Left colon (tissue), 2 donors: ENCODE data around the gene CD101. TPM values are rescaled to one million over a fixed set of nuclear protein-coding genes. Genes with fewer than 3 reads are reported as not detected.

Experiments used
- ATAC-seq: fragments of 200-7000 bp; cut with Tn5 transposase; one replicate; pipeline ENCODE4 v1.9.1; 2020; ENCODE audit warnings: mild to moderate bottlenecking, moderate library complexity
- DNase-seq, 2 donors: peaks; one replicate each; pipeline ENCODE4 v3.0.0-alpha.2; 2020
- intact Hi-C, 2 donors: fragments of 100-400 bp; cut with DNase I in 1 of 2; cut with micrococcal nuclease in 1 of 2; formaldehyde crosslinking; loops; one replicate each; pipeline versions ENCODE4 v1.11.2 to v1.14.0; 2022; cut with DNase I, micrococcal nuclease
- total RNA-seq, 2 donors: library from RNA; stranded (reverse); fragmentation: NEBNext Ultra II Directional; extraction: Animal tissue kit (Norgen Biotek cat#: 25700); gene quantifications; one replicate each; pipeline ENCODE4 v1.2.1, GENCODE V29; 2021
- donor health status: DM: no; HTN: no; CAD: no.
- donor health status: DM: yes; HTN: yes; CAD: no.

Gene CD101
- total RNA-seq, 2 donors from 2014 or later = 2.8 to 3.7 TPM

DNA sequence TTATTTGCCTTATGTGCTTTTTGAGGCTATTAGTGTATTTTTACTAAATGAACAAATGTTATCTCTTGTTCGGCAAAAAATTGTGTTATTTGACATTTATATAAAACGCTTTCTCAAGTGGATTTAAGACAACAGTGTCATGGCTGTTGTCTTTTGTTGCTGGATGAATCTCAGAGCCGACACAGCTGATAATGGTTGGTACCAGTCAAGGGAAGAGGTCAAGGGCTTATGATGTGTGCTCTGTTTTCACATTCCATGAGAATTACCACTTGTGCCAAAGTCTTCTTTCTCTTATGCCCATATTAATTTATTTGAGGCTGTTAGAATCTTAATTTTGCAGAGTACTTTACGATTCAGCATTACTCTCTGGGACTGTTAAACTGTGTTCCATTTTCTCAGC lies 17.9 kb upstream of the CD101 start:
- intact Hi-C loops = loop anchor here in 1 of 2 donors (10.0 kb wide), 1 partner anchor 69 kb away; no protein-coding TSS in a partner anchor
- no peak for DNase-seq
- ATAC-seq = peak; percentile 47

DNA sequence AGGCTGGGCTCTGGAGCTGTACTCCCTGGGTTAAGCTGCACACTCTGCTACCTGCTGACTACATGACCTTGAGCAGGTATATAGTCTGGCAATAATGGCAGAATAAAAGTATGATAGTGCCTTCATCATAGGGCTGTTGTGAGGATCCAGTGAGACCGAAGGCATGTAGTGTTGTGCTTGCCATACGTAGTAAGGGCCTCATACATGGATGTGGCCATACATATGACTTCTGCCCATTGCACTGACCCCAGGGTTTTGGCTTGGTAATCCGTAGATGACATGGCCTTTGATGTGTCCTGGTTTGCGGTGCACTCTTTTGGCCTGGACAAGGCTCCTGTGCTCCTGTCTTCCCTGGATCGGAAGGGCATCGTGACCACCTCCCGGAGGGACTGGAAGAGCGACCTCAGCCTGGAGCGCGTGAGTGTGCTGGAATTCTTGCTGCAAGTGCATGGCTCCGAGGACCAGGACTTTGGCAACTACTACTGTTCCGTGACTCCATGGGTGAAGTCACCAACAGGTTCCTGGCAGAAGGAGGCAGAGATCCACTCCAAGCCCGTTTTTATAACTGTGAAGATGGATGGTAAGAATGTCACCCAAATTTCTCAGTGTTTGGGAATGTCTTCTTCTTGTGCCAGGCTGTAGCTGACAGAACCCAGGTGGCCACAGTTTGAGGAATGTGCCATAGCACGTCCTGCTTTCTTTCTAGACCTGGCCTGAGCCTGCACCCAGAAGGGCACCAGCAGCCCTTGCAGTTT lies 17.0 kb upstream of the CD101 start:
- DNase-seq = peak in 1 of 2 donors; percentile 46
- ATAC-seq = peak; percentile 51
- intact Hi-C loops = loop anchor here in 1 of 2 donors (10.0 kb wide), 1 partner anchor 70 kb away; no protein-coding TSS in a partner anchor

DNA sequence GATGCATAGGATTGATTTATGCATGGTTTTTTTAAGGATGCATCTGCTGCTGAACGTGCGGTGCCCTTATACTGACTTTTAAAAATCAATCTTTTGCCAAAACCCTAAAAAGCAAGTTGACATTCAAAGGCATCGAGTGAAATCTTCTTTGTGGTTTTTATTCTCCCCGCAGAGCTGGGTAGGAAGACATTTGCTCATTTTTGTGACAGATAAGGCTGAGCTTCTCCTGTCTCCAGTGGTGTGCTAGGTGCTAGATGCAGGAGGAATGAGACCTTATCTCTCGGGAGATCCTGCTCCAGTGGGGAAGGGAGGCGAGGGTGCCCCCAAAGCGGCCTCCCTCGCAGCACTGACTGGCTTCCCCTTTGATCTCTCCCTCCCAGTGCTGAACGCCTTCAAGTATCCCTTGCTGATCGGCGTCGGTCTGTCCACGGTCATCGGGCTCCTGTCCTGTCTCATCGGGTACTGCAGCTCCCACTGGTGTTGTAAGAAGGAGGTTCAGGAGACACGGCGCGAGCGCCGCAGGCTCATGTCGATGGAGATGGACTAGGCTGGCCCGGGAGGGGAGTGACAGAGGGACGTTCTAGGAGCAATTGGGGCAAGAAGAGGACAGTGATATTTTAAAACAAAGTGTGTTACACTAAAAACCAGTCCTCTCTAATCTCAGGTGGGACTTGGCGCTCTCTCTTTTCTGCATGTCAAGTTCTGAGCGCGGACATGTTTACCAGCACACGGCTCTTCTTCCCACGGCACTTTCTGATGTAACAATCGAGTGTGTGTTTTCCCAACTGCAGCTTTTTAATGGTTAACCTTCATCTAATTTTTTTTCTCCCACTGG lies 14.9 kb upstream of the CD101 start:
- ATAC-seq (no peak), DNase-seq (no peak)
- intact Hi-C loops = loop anchor here in 1 of 2 donors (10.0 kb wide), 1 partner anchor 72 kb away; no protein-coding TSS in a partner anchor

DNA sequence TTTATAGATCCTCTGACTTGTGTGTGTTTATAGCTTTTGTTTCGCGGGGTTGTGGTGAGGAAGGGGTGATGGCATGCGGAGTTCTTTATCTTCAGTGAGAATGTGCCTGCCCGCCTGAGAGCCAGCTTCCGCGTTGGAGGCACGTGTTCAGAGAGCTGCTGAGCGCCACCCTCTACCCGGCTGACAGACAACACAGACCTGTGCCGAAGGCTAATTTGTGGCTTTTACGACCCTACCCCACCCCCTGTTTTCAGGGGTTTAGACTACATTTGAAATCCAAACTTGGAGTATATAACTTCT lies 14.4 kb upstream of the CD101 start:
- intact Hi-C loops = loop anchor here in 1 of 2 donors (10.0 kb wide), 1 partner anchor 72 kb away; no protein-coding TSS in a partner anchor
- DNase-seq (peak; percentile 18 to 67), ATAC-seq (no peak)

DNA sequence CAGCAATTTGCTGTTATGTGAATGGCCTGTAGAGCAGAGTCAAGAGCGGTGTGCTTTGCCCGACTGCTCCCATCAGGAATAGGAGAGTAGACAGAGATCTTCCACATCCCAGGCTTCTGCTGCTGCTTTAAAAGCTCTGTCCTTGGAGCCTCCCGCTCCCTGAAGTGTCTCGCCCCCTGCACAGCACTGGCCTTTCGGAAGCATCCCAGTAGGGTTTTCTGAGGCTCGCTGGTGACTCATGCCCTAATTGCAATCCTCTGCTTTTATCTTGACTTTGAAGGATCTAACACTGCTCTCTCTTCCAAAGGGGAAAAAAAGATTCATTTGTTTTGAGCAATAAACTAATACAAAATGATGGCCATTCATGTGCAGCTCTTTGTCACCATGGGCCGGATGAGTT lies 13.3 kb upstream of the CD101 start:
- ATAC-seq (no peak), DNase-seq (no peak)
- intact Hi-C loops = loop anchor here in 1 of 2 donors (10.0 kb wide), 1 partner anchor 73 kb away; no protein-coding TSS in a partner anchor

DNA sequence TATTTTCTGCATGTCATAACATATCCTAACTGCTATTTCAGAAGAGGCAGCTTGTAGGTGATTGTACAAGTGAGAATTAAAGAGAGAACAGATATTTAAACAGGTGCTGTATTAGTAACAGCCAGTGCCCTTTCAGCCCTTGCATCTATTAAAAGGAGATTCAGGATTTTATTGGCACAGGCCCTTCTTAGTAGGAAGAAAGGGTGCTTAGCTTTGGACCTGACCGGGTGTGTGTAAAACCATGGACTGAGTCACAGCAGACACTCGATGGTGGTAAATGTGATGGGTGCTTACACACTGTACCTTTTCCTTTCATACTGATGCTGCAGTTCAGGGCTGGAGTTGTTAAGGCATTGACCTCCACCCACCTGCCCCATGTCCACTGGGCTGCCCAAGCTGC lies 12.7 kb upstream of the CD101 start:
- ATAC-seq (peak; percentile 32), DNase-seq (no peak)
- intact Hi-C loops = loop anchor here in 1 of 2 donors (10.0 kb wide), 1 partner anchor 74 kb away; no protein-coding TSS in a partner anchor

DNA sequence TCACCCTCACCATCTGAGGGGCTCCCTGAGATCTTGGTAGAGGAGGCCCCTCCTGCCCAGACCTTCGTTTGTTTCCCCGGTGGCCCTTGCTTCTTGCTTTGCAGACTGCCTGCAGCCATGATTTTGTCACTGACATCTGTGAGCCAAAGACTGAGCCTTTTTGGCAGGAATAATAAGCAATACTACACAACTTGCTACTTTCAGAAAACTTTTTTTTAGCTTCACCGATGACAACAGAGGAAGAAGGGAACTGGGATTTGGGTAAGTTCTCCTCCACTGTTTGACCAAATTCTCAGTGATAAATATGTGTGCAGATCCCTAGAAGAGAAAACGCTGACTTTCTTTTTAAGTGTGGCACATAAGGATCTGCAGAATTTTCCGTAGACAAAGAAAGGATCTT lies 11.7 kb upstream of the CD101 start:
- intact Hi-C loops = loop anchor here in 1 of 2 donors (10.0 kb wide), 1 partner anchor 75 kb away; no protein-coding TSS in a partner anchor
- ATAC-seq = no peak

DNA sequence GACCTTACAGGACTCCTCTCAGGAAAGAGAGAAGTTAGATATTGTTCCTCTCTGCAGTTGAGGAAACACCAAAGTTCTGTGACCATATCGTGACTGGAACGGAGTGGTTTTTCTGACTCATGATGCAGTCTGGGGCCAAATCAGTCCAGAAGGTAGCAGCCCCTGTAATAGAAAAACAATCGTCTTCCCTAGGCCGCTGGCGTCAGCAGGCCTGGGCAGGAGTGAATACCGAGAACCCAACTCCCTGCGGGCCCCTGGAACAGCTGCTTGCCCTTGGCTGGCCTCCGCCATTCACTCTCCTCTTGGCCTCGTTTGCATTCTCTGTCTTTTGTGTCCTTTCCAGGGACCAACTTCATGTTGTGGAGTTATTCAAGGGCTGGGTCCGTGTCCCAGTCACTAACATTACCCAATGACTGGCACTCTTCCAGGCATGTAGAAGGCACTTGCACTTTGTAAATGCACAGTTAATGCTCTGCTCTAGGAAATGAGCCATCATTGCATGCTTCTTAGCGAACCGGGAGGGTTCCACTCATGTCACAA lies 10.9 kb upstream of the CD101 start:
- intact Hi-C loops = no loop called here
- DNase-seq (peak in 1 of 2 donors; percentile 24), ATAC-seq (peak; percentile 26)

More for the DNA sequence above, 11.7 kb upstream of the CD101 start:
- DNase-seq = no peak

DNA sequence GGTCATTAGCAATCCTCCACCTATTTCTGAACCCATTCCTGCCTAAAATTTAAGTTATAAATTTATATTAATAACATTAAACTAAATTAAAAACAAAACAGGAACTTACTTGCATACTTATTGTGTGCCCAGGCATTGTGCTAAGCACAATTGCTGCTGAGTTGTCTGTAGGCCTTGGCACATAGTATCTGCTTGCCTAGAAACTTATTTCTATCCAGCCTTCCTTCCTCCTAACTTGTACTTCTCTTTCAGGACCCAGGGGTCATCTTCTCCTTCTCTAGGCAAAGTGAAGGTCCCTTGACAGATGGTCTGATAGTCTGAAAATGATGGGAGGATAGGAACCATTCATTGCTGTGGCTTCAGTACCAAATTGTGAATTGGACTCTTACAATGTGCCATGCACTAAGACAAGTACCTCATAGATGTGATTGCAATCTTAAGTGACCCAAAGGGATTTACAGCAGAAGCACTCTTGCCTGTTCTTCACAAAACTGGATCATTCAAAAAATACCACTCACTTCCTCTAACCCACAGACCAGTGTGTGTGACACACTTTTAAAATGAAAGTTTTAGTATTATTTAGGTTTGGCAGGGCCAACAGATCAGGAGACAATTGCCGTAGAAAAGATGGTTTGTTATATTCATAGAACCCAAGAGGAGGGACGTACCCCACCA lies 10.3 kb upstream of the CD101 start:
- DNase-seq (no peak), ATAC-seq (no peak)
- intact Hi-C loops = no loop called here

DNA sequence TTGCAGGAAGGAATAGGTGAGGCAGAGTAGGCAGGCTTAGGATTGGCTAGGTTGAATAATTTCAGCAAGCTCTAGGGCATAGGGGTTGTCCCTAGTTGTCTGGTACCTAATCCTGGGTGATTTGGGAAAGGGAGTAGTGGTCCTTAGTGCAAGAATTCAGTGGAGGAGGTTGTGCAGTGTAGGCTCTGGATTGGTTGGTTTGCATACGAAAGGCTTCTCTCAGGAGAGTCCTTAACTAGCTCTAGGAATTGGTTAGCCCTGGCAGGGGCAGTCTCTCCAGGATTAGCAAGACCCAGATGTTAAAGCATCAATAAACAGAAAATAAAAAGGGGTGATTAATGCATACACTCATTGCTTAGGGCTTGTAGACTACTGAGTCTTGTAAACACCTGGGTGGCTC lies 9.6 kb upstream of the CD101 start:
- ATAC-seq (no peak), DNase-seq (no peak)
- intact Hi-C loops = no loop called here

DNA sequence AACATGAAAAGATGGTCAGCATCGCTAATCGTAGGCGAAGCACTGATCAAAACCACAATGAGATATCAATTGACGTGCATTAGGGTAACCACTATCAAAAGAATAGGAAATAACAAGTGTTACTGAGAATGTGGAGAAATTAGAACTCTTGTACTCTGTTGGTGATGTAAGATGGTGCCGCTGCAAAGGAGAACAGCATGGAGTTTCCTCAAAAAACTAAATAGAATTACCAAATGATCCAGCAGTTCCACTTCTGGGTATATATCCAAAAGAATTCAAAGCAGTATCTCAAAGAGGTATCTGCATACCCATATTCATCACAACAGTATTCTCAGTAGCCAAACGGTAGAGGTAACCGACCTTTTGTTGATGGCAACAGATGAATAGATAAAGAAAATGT lies 8.3 kb upstream of the CD101 start:
- ATAC-seq (no peak), DNase-seq (no peak)
- intact Hi-C loops = no loop called here

DNA sequence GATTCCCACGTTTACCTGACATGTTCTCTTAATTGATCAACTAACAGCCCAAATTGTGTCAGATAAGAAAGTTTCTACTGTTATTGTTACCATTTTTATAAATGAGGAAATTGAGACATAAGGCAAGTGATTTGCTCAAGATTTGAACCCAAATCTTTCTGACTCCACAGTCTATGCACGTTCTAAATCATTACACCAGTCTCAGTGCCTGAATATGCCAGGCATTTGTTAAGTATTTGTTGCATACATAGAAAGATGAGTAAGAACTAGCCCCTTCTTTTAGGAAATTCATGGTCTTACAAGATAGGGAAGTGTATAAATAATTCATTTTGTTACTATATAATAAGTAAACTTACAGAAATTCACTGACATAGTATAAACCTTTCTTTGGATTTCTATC lies 7.1 kb upstream of the CD101 start:
- ATAC-seq = no peak
- intact Hi-C loops = no loop called here
- DNase-seq = no peak

DNA sequence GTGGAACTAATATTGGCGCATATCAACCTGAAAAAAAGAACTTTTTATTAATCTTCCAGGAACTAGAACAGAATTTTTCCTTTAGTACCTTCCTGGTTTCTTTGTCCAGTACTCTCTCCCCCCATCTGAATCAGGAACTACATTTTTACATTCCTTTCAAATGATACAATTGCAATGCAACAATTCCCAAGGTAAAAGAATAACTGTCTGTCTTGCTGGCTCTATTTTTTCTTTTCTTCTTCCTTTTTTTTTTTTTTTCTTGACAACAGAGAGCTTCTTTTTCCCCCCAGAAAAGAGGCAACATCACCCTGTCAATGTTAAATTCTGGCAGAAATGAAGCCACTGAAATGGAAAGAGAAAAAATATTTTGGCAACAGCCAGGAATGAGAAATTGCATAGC lies 4.5 kb upstream of the CD101 start:
- intact Hi-C loops = no loop called here
- DNase-seq (no peak), ATAC-seq (no peak)

DNA sequence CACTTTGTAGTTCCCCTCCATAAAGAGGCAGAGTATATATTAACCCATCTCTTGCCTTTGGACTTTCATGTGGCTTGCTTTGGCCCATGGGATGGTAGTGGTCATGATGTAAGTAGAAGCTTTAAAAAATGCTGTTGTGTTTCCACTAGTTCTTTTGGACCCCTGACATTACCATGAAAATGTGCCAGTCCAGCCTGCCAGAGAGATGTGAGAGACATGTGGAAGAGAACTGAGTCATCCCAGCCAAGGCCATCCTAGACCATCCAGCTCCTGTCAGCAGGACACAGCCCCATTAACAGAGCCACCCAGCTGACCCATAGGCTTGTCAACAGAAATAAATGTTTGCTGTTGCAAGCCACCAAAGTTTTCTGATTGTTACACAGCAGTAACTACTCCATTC lies 3.9 kb upstream of the CD101 start:
- no peak for DNase-seq
- intact Hi-C loops = no loop called here
- ATAC-seq = no peak

DNA sequence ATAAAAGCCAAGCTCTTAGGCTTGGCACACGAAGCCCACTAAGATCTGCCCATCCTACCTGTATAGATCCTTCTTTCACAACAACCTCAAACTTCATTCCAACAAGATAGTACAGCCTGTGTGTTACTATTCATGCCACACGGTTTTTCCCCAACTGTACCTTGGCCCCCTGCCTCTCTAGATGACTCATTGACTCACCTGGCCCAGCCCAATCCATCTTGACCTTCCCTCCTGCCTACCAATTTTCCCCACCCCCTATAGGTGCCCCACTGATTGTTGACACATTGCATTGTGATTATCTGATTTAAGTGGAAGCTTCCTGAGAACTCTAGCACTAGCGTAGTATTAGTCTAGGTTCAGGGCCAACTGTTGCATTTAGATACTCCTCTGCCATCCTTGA lies 2.0 kb upstream of the CD101 start:
- no peak for DNase-seq
- peak; percentile 75 for ATAC-seq
- intact Hi-C loops = no loop called here

DNA sequence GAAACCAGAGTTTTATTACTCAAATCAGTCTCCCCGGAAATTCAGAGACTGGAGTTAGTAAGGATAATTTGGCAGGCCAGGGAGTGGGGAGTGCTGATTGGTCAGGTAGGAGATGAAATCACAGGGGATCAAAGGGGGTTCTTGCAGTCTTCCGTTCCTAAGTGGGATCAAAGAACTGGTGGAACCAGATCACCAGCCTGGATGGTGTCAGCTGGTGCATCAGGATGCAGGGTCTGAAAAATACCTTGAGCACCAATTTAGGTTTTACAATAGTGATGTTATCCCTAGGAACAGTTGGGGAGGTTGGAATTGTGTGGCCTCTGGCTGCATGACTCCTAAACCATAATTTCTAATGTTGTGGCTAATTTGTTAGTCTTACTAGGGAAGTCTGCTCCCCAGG lies 1.4 kb upstream of the CD101 start:
- no peak for ATAC-seq
- DNase-seq = no peak
- intact Hi-C loops = no loop called here

DNA sequence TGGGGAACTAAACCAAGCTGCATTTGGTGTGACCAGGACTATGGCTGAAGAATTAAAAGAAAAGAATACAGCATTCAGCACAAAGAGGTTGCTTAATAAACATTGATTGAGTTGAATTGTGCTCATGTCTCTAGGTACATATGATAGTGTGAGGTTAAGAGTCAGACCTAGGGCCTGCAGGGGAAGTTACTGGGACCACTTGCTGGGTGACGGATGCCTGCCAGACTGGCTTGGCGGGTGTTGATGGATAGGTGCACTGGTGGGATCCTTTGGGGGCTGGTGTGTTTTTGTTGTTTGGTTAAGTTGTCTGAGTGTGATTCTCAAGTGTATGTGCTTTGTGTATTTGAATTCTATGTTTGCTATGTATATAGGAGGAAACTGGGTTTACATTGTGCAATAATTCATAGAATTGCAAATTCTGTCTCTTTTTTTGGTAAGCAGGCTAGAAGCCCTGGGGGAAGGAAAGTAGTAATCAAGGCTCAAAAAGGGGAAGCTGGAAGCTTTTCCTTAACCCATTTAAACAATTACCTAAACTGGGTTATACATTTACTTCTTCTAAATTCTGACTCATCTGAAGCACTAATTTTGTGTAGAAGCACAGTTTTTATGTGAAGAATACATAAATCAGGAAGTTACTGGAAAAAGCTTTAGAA lies 1.8 kb downstream of the CD101 start:
- intact Hi-C loops = no loop called here
- ATAC-seq = no peak

DNA sequence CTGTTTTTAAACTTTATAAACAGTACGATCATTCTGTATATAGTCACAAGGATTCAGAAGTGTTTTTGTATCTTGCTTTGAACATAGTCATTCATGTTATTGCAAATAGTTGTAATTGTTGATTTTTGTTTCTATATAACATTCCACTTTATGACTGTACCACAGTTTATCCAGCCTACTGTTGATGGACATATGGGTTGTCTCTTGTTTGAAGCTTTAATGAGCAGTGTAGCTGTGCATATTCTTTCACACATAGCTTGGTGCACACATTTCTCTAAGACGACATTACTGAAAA lies 6.1 kb downstream of the CD101 start:
- DNase-seq (no peak), ATAC-seq (no peak)
- intact Hi-C loops = no loop called here

More for the DNA sequence above, 1.8 kb downstream of the CD101 start:
- DNase-seq = no peak

DNA sequence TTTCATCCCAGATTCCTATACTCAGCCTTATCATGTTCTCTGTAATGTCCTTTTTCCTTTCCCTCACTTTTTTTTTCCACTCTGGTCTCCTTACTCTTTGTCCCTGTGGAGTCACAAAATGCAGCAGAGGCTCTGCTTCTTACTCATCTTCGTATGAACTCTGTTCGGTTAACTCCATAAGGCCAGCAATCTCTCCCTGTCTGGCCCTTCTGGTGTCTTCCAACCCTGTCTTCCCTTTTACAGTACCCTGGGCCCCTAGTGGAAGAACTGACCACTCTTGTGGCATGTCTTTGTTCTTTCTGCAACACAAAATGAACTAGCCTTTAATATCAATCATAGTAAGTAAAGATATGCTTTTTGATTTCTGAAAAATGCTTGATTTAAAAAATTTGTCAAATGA lies 7.1 kb downstream of the CD101 start:
- intact Hi-C loops = no loop called here
- DNase-seq = no peak
- ATAC-seq = no peak
